GM12878 (cell line): ENCODE results near the gene MYOM1. TPM values are rescaled to one million over a fixed set of nuclear protein-coding genes. Genes with fewer than 3 reads are reported as not detected.
A peak's percentile ranks its signal among the peaks of the same experiment; 100 is the strongest.

Experiments used
- ASH2L ChIP-seq: fragments of 300-600, 200-600 bp; sonication (generic); IDR thresholded peaks from 2 replicates; pipeline ENCODE4 v1.6.1; 2017; ENCODE audit warnings: low read depth, mild to moderate bottlenecking, borderline replicate concordance
- CEBPB ChIP-seq, 2 experiments: fragments of 150-350 bp in 1 of 2; IDR thresholded peaks; 2 replicates each; pipeline ENCODE4 v1.6.1; 2012 to 2014; ENCODE audit warnings: low read depth in 2 of 2, low read length in 2 of 2, borderline replicate concordance in 1 of 2, inconsistent platforms in 1 of 2
- CREB1 ChIP-seq: IDR thresholded peaks from 2 replicates; pipeline ENCODE4 v1.6.1; 2012; ENCODE audit warnings: low read depth, mild to moderate bottlenecking, inconsistent platforms
- DPF2 ChIP-seq: fragments of 450-650 bp; IDR thresholded peaks from 2 replicates; pipeline ENCODE4 v1.6.1; 2017; ENCODE audit warnings: mild to moderate bottlenecking
- ETV6 ChIP-seq, 2 experiments: fragments of 450-650 bp in 1 of 2; IDR thresholded peaks in 1 of 2; conservative IDR thresholded peaks in 1 of 2; 2 replicates each; pipeline ENCODE4 v1.6.1; 2014; ENCODE audit warnings: antibody characterized with exemption in 1 of 2, borderline replicate concordance in 1 of 2, low read depth in 1 of 2, mild to moderate bottlenecking in 1 of 2, moderate library complexity in 1 of 2
- FOS ChIP-seq: IDR thresholded peaks from 3 replicates; pipeline ENCODE4 v1.6.1; 2011; ENCODE audit warnings: borderline replicate concordance; ENCODE audit not compliant: insufficient read length; ENCODE audit errors: extremely low read depth
- HDAC6 ChIP-seq: fragments of 200-600 bp; sonication (generic); IDR thresholded peaks from one replicate; pipeline ENCODE4 v1.8.0; 2017; ENCODE audit warnings: antibody characterized with exemption; ENCODE audit not compliant: unreplicated experiment
- JUNB ChIP-seq: IDR thresholded peaks from 2 replicates; pipeline ENCODE4 v1.6.1; 2016; ENCODE audit warnings: antibody characterized with exemption, mild to moderate bottlenecking
- PAX5 ChIP-seq: IDR thresholded peaks from 2 replicates; pipeline ENCODE4 v1.6.1; 2011; ENCODE audit warnings: low read depth, low read length, borderline replicate concordance
- SP1 ChIP-seq: IDR thresholded peaks from one replicate; pipeline ENCODE4 v1.6.1; 2011; ENCODE audit warnings: low read depth, low read length
- TCF12 ChIP-seq: IDR thresholded peaks from 2 replicates; pipeline ENCODE4 v1.6.1; 2011; ENCODE audit warnings: low read depth, mild to moderate bottlenecking, low read length
- TCF3 ChIP-seq: IDR thresholded peaks from 2 replicates; pipeline ENCODE4 v1.6.1; 2012; ENCODE audit warnings: low read depth, mild to moderate bottlenecking, low read length, borderline replicate concordance; ENCODE audit not compliant: insufficient read depth
- YY1 ChIP-seq: IDR thresholded peaks from 2 replicates; pipeline ENCODE4 v1.6.1; 2011; ENCODE audit warnings: low read depth, mild to moderate bottlenecking, low read length
- ZNF274 ChIP-seq: IDR thresholded peaks from one replicate; pipeline ENCODE4 v1.8.0; 2011; ENCODE audit not compliant: insufficient read length, insufficient read depth
- polyA plus RNA-seq, 11 experiments: library from polyadenylated mRNA; depleted of rRNA in 4 of 11; unstranded in 6 of 11; stranded (reverse) in 5 of 11; fragments of >200 nt; fragmentation: Nextera tagmentation in 4 of 11; fragmentation: Illumina TruSeq in 1 of 11; extraction: Ambion mirVana in 4 of 11; extraction: Trizol in 1 of 11; gene quantifications; 1 replicate in 1 of 11; 2 replicates in 10 of 11; pipeline versions ENCODE4 v1.2.1 to v1.2.3, GENCODE V29; 2011 to 2016; ENCODE audit warnings: inconsistent platforms in 2 of 11, missing spikeins in 2 of 11, low read depth in 1 of 11
- total RNA-seq, 4 experiments: library from RNA; depleted of rRNA in 3 of 4; stranded (reverse); fragments of >200 nt in 3 of 4; fragmentation: Illumina TruSeq in 1 of 4; extraction: Trizol in 1 of 4; gene quantifications; 2 replicates each; pipeline versions ENCODE4 v1.2.1 to v1.2.3, GENCODE V29; 2013 to 2021
- TF ChIP-seq, protein P1 (sequence below): fragments of 450-650 bp; IDR thresholded peaks from 2 replicates; pipeline ENCODE4 v1.6.1; 2017; ENCODE audit warnings: borderline replicate concordance
- TF ChIP-seq, protein P2 (sequence below): fragments of 450-650 bp; IDR thresholded peaks from 2 replicates; pipeline ENCODE4 v1.6.1; 2017; ENCODE audit warnings: low read depth, mild to moderate bottlenecking, moderate library complexity
- TF ChIP-seq, protein P3 (sequence below): IDR thresholded peaks from 2 replicates; pipeline ENCODE4 v1.6.1; 2012; ENCODE audit warnings: low read depth, low read length, improper control_type of control experiment
- TF ChIP-seq, protein P4 (sequence below): fragments of 450-650 bp; IDR thresholded peaks from 2 replicates; pipeline ENCODE4 v1.6.1; 2016; ENCODE audit warnings: mild to moderate bottlenecking
- TF ChIP-seq, protein P5 (sequence below): fragments of 450-650 bp; formaldehyde crosslinking; IDR thresholded peaks from 2 replicates; pipeline ENCODE4 v1.4.0; 2022; ENCODE audit warnings: mild to moderate bottlenecking, moderate library complexity
- TF ChIP-seq, protein P6 (sequence below): IDR thresholded peaks from 2 replicates; pipeline ENCODE4 v1.6.1; 2012; ENCODE audit warnings: low read depth, low read length, improper control_type of control experiment

MYOM1 gene
- total and polyA plus RNA-seq, 10 of the 15 experiments (the other 5 are each of a cell fraction or from before 2014, with no cell fraction given): 0.06 to 1.0 (median 0.57) TPM

DNA sequence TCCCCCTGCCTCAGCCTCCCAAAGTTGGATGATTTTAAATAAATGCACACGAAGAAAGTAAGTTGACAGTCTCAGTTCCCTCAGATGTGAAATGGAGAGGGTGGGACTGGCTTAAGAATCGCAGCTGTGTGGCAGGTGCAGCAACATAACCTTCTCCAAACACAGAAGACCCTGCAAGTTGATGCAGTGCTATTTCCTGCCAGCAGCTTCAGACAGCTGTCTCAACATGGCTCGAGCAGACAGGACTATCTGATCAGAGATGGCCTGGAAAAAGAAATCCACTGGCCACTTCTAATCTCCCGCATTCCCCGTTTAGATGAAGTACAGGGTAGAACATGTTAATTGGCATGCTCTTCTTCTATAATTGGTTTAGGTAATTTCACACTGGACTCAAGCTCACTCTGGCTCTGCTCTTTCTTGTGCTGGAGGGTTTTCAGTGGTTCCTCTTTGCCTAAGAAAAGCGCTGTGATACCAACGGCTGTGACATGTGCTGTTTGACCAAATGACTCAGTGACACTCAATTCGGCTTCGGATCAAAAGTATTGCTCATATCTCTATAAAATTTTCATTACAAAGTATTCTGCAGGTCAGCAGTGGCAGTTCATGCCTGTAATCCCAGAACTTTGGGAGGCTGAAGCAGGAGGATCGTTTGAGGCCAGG lies 40.2 kb downstream of the MYOM1 start (continued):
- TF ChIP-seq ZNF274 (no peak), SP1 (no peak), JUNB (peak; percentile 65), ETV6 (conservative IDR thresholded peaks at IDR 0.05 in 1 of 2, IDR thresholded peaks at IDR 0.05 in 1 of 2; ENCODE audit: borderline replicate concordance in 1 of 2, low read depth in 1 of 2) (0 out of 4 replicates have a peak, but pooled peaks of 1 of the 2 experiments have one; percentile 25), YY1 (peak; percentile 38; the same call in 1 of the 2 replicates), CEBPB (IDR thresholded peaks at IDR 0.05; ENCODE audit: borderline replicate concordance in 1 of 2, low read depth in 2 of 2, low read length in 2 of 2) (no peak), FOS (no peak), PAX5 (peak; percentile 51; the same call in 1 of the 2 replicates), DPF2 (peak; percentile 42; the same call in 1 of the 2 replicates), TCF3 (peak; percentile 95), TCF12 (peak; percentile 96), ASH2L (no peak), HDAC6 (no peak), CREB1 (0 out of 2 replicates have a peak, but pooled peaks have one; percentile 15)
- TF ChIP-seq, protein P1, sequence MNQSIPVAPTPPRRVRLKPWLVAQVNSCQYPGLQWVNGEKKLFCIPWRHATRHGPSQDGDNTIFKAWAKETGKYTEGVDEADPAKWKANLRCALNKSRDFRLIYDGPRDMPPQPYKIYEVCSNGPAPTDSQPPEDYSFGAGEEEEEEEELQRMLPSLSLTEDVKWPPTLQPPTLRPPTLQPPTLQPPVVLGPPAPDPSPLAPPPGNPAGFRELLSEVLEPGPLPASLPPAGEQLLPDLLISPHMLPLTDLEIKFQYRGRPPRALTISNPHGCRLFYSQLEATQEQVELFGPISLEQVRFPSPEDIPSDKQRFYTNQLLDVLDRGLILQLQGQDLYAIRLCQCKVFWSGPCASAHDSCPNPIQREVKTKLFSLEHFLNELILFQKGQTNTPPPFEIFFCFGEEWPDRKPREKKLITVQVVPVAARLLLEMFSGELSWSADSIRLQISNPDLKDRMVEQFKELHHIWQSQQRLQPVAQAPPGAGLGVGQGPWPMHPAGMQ: no peak
- TF ChIP-seq, protein P2, sequence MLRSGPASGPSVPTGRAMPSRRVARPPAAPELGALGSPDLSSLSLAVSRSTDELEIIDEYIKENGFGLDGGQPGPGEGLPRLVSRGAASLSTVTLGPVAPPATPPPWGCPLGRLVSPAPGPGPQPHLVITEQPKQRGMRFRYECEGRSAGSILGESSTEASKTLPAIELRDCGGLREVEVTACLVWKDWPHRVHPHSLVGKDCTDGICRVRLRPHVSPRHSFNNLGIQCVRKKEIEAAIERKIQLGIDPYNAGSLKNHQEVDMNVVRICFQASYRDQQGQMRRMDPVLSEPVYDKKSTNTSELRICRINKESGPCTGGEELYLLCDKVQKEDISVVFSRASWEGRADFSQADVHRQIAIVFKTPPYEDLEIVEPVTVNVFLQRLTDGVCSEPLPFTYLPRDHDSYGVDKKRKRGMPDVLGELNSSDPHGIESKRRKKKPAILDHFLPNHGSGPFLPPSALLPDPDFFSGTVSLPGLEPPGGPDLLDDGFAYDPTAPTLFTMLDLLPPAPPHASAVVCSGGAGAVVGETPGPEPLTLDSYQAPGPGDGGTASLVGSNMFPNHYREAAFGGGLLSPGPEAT: no peak; the same call in 1 of the 2 replicates
- TF ChIP-seq, protein P3, sequence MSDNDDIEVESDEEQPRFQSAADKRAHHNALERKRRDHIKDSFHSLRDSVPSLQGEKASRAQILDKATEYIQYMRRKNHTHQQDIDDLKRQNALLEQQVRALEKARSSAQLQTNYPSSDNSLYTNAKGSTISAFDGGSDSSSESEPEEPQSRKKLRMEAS: peak; percentile 49; the same call in 1 of the 2 replicates
- TF ChIP-seq, protein P4, sequence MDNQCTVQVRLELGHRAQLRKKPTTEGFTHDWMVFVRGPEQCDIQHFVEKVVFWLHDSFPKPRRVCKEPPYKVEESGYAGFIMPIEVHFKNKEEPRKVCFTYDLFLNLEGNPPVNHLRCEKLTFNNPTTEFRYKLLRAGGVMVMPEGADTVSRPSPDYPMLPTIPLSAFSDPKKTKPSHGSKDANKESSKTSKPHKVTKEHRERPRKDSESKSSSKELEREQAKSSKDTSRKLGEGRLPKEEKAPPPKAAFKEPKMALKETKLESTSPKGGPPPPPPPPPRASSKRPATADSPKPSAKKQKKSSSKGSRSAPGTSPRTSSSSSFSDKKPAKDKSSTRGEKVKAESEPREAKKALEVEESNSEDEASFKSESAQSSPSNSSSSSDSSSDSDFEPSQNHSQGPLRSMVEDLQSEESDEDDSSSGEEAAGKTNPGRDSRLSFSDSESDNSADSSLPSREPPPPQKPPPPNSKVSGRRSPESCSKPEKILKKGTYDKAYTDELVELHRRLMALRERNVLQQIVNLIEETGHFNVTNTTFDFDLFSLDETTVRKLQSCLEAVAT: 0 out of 2 replicates have a peak, but pooled peaks have one; percentile 44
- TF ChIP-seq, protein P5, sequence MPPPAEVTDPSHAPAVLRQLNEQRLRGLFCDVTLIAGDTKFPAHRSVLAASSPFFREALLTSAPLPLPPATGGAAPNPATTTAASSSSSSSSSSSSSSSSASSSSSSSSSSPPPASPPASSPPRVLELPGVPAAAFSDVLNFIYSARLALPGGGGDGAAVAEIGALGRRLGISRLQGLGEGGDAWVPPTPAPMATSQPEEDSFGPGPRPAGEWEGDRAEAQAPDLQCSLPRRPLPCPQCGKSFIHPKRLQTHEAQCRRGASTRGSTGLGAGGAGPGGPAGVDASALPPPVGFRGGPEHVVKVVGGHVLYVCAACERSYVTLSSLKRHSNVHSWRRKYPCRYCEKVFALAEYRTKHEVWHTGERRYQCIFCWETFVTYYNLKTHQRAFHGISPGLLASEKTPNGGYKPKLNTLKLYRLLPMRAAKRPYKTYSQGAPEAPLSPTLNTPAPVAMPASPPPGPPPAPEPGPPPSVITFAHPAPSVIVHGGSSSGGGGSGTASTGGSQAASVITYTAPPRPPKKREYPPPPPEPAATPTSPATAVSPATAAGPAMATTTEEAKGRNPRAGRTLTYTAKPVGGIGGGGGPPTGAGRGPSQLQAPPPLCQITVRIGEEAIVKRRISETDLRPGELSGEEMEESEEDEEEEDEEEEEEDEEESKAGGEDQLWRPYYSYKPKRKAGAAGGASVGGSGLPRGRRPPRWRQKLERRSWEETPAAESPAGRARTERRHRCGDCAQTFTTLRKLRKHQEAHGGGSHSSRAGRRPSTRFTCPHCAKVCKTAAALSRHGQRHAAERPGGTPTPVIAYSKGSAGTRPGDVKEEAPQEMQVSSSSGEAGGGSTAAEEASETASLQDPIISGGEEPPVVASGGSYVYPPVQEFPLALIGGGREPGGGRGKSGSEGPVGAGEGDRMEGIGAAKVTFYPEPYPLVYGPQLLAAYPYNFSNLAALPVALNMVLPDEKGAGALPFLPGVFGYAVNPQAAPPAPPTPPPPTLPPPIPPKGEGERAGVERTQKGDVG (CRISPR knock-in tag): no peak
- TF ChIP-seq, protein P6, sequence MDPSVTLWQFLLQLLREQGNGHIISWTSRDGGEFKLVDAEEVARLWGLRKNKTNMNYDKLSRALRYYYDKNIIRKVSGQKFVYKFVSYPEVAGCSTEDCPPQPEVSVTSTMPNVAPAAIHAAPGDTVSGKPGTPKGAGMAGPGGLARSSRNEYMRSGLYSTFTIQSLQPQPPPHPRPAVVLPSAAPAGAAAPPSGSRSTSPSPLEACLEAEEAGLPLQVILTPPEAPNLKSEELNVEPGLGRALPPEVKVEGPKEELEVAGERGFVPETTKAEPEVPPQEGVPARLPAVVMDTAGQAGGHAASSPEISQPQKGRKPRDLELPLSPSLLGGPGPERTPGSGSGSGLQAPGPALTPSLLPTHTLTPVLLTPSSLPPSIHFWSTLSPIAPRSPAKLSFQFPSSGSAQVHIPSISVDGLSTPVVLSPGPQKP: no peak
